ENCODE measurements around the gene PHYH. TPM values are rescaled to one million over a fixed set of nuclear protein-coding genes. Genes with fewer than 3 reads are reported as not detected.
"Not testable (repeated sequence)": the region's sequence is repeated elsewhere in the genome, so short reads cannot be mapped to it uniquely, and the experiment has no call there.

PHYH gene
- total and polyA plus RNA-seq, 2 donors: 20.8 to 38.3 TPM

GRCh38 chr10:13241613-13242012, 58.3 kb downstream of the PHYH start:
- Histone ChIP-seq H3K4me3 (ENCODE audit: low read depth, low read length) (no peak overlapping the region), H3K27ac (ENCODE audit: low read depth) (no peak overlapping the region), H3K4me1 (ENCODE audit: insufficient read depth) (no peaks in the 10 kb centered on the region), H3K36me3 (ENCODE audit: insufficient read depth) (no peaks in the 10 kb centered on the region)
- DNase-seq (ENCODE audit: extremely low spot score): no peak
- 91% methylated on average over 3 of the region's 3 CpGs for WGBS

- 87% methylated on average over 7 of the region's 7 CpGs for WGBS
- Histone ChIP-seq H3K36me3 (ENCODE audit: insufficient read depth) (no peaks in the 10 kb centered on the region), H3K4me3 (ENCODE audit: low read depth, low read length) (no peak overlapping the region), H3K27ac (ENCODE audit: low read depth) (no peak overlapping the region), H3K4me1 (ENCODE audit: insufficient read depth) (no peaks in the 10 kb centered on the region)
- no peak for DNase-seq (ENCODE audit: extremely low spot score)
These were observed 59.9 kb downstream of the PHYH start for GRCh38 chr10:13239923-13240322.

GRCh38 chr10:13238271-13239077, 61.4 kb downstream of the PHYH start:
- whole genome bisulfite sequencing: 69% methylated on average over 16 of the region's 16 CpGs
- no peaks in the 10 kb centered on the region for H3K36me3 ChIP-seq (ENCODE audit: insufficient read depth)
- DNase-seq (ENCODE audit: extremely low spot score): no peak
- no peaks in the 10 kb centered on the region for H3K4me1 ChIP-seq (ENCODE audit: insufficient read depth)
- no peak overlapping the region for H3K4me3 ChIP-seq (ENCODE audit: low read depth, low read length)
- no peak overlapping the region for H3K27ac ChIP-seq (ENCODE audit: low read depth)

- Histone ChIP-seq H3K4me1 (ENCODE audit: insufficient read depth) (no peaks in the 10 kb centered on the region), H3K4me3 (ENCODE audit: low read depth, low read length) (no peak overlapping the region), H3K27ac (ENCODE audit: low read depth) (no peak overlapping the region), H3K36me3 (ENCODE audit: insufficient read depth) (no peaks in the 10 kb centered on the region)
- WGBS: 82% methylated on average over 8 of the region's 8 CpGs
- no peak for DNase-seq (ENCODE audit: extremely low spot score)
These were observed 63.2 kb downstream of the PHYH start for GRCh38 chr10:13236638-13237037.

GRCh38 chr10:13234736-13235135, 65.1 kb downstream of the PHYH start:
- H3K4me3 ChIP-seq (ENCODE audit: low read depth, low read length); H3K36me3 ChIP-seq (ENCODE audit: insufficient read depth); H3K27ac ChIP-seq (ENCODE audit: low read depth); DNase-seq (ENCODE audit: extremely low spot score); H3K4me1 ChIP-seq (ENCODE audit: insufficient read depth): not testable (repeated sequence)
- 89% methylated on average over 13 of the region's 13 CpGs for WGBS

- H3K4me3 ChIP-seq (ENCODE audit: low read depth, low read length): no peak within 1 kb of the TSS
- 52% methylated on average over 10 of the region's 10 CpGs for WGBS
- no peaks in the 10 kb centered on the region for H3K36me3 ChIP-seq (ENCODE audit: insufficient read depth)
- DNase-seq (ENCODE audit: extremely low spot score): no peak
- H3K4me1 ChIP-seq (ENCODE audit: insufficient read depth): no peaks in the 10 kb centered on the region
- H3K27ac ChIP-seq (ENCODE audit: low read depth): no peak within 1 kb of the TSS
These were observed 65.7 kb downstream of the PHYH start, which contains the start of gene UCMA for GRCh38 chr10:13234172-13234571. TSS of gene UCMA (minus strand) at chr10:13234374. CDS start at chr10:13234258, 116 bp downstream.

- no peak for DNase-seq (ENCODE audit: extremely low spot score)
- H3K4me3 ChIP-seq (ENCODE audit: low read depth, low read length): no peak overlapping the region
- 59% methylated on average over 14 of the region's 14 CpGs for WGBS
- no peaks in the 10 kb centered on the region for H3K36me3 ChIP-seq (ENCODE audit: insufficient read depth)
- H3K4me1 ChIP-seq (ENCODE audit: insufficient read depth): no peaks in the 10 kb centered on the region
- H3K27ac ChIP-seq (ENCODE audit: low read depth): no peak overlapping the region
These were observed 66.5 kb downstream of the PHYH start for GRCh38 chr10:13233358-13233757.

- no peaks in the 10 kb centered on the region for H3K4me1 ChIP-seq (ENCODE audit: insufficient read depth)
- no peaks in the 10 kb centered on the region for H3K36me3 ChIP-seq (ENCODE audit: insufficient read depth)
- H3K27ac ChIP-seq (ENCODE audit: low read depth): no peak overlapping the region
- no peak for DNase-seq (ENCODE audit: extremely low spot score)
- H3K4me3 ChIP-seq (ENCODE audit: low read depth, low read length): no peak overlapping the region
- WGBS: 84% methylated on average over 6 of the region's 6 CpGs
These were observed 68.1 kb downstream of the PHYH start for GRCh38 chr10:13231808-13232207.

- 52% methylated on average over 9 of the region's 9 CpGs for WGBS
- Histone ChIP-seq H3K27ac (ENCODE audit: low read depth) (no peak overlapping the region), H3K4me1 (ENCODE audit: insufficient read depth) (no peaks in the 10 kb centered on the region), H3K4me3 (ENCODE audit: low read depth, low read length) (no peak overlapping the region), H3K36me3 (ENCODE audit: insufficient read depth) (no peaks in the 10 kb centered on the region)
- DNase-seq (ENCODE audit: extremely low spot score): no peak
These were observed 68.7 kb downstream of the PHYH start for GRCh38 chr10:13231190-13231589.

Other genes starting within 250 kb of the PHYH start
- gene OPTN, start 199.9 kb downstream of the PHYH start, total RNA-seq: 38.5 TPM
- 54.9 TPM for gene OPTN, start 199.9 kb downstream of the PHYH start, polyA plus RNA-seq
- gene MCM10, start 138.5 kb downstream of the PHYH start, total RNA-seq: 4.5 TPM
- gene MCM10, start 138.5 kb downstream of the PHYH start, polyA plus RNA-seq: 0.14 TPM
- not detected for gene UCMA, start 65.7 kb downstream of the PHYH start, total RNA-seq
- gene UCMA, start 65.7 kb downstream of the PHYH start, polyA plus RNA-seq: not detected
- 52.4 TPM for gene SEPHS1, start 48.2 kb upstream of the PHYH start, total RNA-seq
- gene SEPHS1, start 48.2 kb upstream of the PHYH start, polyA plus RNA-seq: 39.9 TPM
- gene BEND7, start 228.9 kb upstream of the PHYH start, total RNA-seq: 8.8 TPM
- 8.0 TPM for gene BEND7, start 228.9 kb upstream of the PHYH start, polyA plus RNA-seq

Measured in urinary bladder (tissue), 4 donors.